ENCODE data around the gene ENPP6.
"Not testable (repeated sequence)": the region's sequence is repeated elsewhere in the genome, so short reads cannot be mapped to it uniquely, and the experiment has no call there.

The ENPP6 gene

DNA sequence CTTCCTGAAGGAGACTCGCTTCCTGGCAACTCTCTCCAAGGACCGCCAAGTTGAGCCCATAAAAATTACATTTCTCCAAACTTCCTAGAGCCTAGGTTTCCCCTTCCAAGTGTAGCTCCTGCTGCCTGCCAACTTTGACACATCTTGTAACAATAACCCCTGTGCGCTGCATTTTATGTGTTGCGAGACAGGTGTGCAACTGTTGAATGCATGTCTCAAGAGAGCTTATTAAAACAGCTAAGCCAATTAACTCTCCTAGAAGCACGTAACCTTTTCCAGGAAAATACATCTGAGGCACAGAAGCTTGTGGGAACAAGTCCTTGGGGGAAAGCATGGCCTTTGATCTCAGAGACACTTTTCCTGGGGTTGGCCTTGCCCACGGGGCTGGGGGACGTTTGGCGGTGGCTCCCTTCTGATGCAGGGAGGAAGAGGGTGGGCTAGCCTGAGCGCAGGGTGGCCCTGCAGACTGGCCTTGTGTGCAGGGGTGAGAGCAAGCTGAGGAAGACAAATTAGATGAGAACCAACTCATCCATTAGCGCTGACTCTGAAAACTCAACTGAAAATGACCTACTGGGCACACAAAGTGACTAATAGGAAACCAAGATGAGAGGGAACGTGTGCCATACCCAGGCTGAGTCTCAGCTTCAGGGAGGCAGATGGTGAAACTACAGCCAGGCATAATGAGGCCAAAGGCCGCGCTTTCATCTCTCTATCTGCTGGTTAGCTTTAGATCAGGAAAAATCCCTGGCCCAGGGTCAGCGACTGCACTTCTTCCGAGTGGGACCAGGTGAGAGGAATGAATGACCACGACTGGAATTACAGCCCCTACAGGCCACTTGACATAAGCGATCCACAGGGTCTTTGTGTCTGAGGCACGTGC, 75.3 kb downstream of the ENPP6 start:
- DNase-seq: no peak
- no peak for TF ChIP-seq POLR2A (IDR thresholded peaks at IDR 0.05; ENCODE audit: low read length)
- TF ChIP-seq GATA1 (IDR thresholded peaks at IDR 0.05; ENCODE audit: low read depth, low read length): no peak

GRCh38 chr4:184140901-184141300, 76.8 kb downstream of the ENPP6 start:
- not testable (repeated sequence) for DNase-seq

DNA sequence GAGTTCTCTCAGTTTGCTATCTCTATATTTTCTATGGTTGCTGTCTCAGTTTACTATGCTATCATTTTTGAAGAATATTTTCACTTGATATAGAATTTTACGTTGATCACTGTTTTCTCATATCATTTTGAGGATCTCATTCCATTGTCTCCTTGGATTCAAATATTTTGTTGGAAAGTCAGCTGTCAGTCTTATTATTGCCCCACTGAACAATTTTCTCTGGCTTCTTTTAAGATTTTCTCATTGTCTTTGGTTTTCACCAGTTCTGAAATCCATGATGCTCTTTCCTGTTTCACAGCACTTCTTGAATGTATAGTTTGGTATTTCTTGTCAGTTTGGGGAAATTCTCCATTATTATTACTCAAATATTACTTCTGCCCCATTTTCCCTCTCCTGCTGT, 81.1 kb downstream of the ENPP6 start:
- TF ChIP-seq POLR2A (IDR thresholded peaks at IDR 0.05; ENCODE audit: low read length) (no peak), GATA1 (IDR thresholded peaks at IDR 0.05; ENCODE audit: low read depth, low read length) (no peak)
- no peak for DNase-seq

DNA sequence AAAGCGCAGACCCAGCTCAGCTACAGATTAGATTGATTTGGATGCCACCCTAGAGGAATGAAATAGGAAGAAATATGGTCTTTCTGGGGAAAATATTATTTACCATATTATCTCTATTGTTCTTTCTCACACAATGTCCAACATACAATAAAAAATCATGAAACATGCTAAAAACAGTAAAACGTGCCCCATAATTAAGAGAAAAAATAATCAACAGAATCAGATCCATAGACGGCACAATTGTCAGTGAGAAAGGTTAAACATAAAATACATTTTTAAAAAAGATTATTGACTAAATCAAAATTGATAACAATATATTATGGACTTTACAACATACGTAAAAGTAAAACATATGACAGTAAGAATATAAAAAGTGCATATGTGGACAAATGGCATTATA, 90.9 kb downstream of the ENPP6 start:
- TF ChIP-seq GATA1 (IDR thresholded peaks at IDR 0.05; ENCODE audit: low read depth, low read length): no peak
- no peak for TF ChIP-seq POLR2A (IDR thresholded peaks at IDR 0.05; ENCODE audit: low read length)

GRCh38 chr4:184122631-184123408, 94.9 kb downstream of the ENPP6 start:
- DNase-seq: no peak
- TF ChIP-seq POLR2A (IDR thresholded peaks at IDR 0.05; ENCODE audit: low read length): no peak

More for the DNA sequence above, 90.9 kb downstream of the ENPP6 start:
- DNase-seq: no peak

- DNase-seq: no peak
- TF ChIP-seq GATA1 (IDR thresholded peaks at IDR 0.05; ENCODE audit: low read depth, low read length) (no peak), POLR2A (IDR thresholded peaks at IDR 0.05; ENCODE audit: low read length) (no peak)
Measured at GRCh38 chr4:184120549-184121127, 97.0 kb downstream of the ENPP6 start.

DNA sequence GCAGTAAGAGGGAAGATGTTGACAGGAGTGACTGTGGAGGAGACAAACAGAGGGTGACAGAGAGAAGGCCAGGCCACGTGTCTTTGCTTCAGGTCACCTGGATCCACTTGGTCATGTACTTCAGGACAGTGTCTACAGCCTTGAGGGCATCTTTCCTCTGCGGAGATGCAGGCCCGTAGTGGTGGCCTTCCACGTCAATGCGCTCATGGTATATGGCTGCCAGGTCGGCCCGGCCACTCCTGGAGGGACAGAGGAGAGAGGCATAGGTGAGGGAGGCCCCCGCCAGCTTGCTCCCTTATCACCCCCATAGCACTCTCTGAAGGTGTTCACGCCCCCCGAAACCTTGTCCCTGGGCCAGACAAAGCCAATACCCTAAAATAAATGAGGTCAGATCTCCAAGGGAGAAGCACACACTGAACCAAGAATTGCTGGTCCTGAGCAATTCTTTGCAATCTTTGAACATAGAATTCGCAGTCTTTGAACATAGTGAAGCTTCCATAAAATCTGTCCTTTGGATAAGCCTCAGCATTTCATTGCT, 99.9 kb downstream of the ENPP6 start:
- DNase-seq: no peak
- TF ChIP-seq POLR2A (IDR thresholded peaks at IDR 0.05; ENCODE audit: low read length) (no peak), GATA1 (IDR thresholded peaks at IDR 0.05; ENCODE audit: low read depth, low read length) (no peak)

GRCh38 chr4:184115399-184115798, 102.3 kb downstream of the ENPP6 start:
- no peak for TF ChIP-seq POLR2A (IDR thresholded peaks at IDR 0.05; ENCODE audit: low read length)
- no peak for TF ChIP-seq GATA1 (IDR thresholded peaks at IDR 0.05; ENCODE audit: low read depth, low read length)
- no peak for DNase-seq

GRCh38 chr4:184114431-184114830, 103.2 kb downstream of the ENPP6 start:
- DNase-seq: no peak
- TF ChIP-seq GATA1 (IDR thresholded peaks at IDR 0.05; ENCODE audit: low read depth, low read length): no peak
- no peak for TF ChIP-seq POLR2A (IDR thresholded peaks at IDR 0.05; ENCODE audit: low read length)

DNA sequence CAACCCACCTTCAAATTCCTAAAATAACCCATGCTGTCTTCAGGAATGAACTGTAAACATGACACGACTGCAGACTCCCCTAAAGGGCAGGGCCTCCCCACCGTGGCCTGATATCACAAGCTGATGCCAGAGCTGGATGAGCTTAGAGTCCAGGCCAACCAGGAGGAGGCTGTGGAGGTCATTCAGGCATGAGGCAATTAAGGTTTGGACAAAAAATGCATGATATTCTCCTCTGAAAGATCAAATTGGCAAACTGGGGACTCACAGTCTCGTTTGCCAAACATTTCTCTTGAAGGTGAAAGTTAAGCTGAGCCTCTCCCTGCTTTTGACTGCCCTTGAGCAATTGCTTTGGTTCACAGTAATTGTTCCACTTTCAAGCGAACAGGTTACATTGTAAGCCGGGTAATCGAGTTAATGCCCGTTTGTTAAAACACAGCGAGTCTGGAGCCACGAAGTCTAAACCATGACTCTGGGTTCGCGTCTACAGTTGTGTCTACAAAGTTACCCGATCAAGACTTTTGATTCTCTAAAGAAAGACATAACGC, 105.6 kb downstream of the ENPP6 start:
- no peak for DNase-seq
- TF ChIP-seq GATA1 (IDR thresholded peaks at IDR 0.05; ENCODE audit: low read depth, low read length) (no peak), POLR2A (IDR thresholded peaks at IDR 0.05; ENCODE audit: low read length) (no peak)

DNA sequence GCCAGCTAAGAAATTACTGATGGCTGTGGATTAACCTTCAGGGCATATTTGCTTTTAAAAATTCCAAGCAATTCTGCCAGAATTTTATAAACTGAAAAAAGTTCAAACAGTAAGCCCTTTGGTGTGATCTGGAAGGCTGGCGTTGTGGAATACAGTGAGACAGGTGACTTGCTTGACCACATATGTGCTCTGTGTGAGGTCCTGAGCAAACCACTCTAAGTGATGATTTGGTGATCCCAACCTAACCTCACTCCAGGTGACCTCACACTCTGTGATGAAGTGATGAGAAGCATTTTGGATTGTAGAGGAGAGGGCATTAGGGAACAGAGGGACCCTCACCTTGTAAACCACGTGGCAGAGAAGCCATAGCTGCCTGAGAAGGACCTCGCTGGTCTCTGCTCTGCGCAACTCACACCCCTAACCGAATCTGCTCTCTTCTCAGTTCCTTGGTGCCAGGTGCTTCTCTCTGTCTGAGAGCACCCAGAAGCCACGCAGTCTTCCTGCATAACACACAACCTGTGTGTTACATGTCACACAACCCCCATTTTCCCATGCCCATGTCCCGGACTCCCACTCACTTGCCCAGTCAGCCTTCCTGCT, 106.3 kb downstream of the ENPP6 start:
- no peak for DNase-seq
- TF ChIP-seq POLR2A (IDR thresholded peaks at IDR 0.05; ENCODE audit: low read length): no peak
- TF ChIP-seq GATA1 (IDR thresholded peaks at IDR 0.05; ENCODE audit: low read depth, low read length): no peak

DNA sequence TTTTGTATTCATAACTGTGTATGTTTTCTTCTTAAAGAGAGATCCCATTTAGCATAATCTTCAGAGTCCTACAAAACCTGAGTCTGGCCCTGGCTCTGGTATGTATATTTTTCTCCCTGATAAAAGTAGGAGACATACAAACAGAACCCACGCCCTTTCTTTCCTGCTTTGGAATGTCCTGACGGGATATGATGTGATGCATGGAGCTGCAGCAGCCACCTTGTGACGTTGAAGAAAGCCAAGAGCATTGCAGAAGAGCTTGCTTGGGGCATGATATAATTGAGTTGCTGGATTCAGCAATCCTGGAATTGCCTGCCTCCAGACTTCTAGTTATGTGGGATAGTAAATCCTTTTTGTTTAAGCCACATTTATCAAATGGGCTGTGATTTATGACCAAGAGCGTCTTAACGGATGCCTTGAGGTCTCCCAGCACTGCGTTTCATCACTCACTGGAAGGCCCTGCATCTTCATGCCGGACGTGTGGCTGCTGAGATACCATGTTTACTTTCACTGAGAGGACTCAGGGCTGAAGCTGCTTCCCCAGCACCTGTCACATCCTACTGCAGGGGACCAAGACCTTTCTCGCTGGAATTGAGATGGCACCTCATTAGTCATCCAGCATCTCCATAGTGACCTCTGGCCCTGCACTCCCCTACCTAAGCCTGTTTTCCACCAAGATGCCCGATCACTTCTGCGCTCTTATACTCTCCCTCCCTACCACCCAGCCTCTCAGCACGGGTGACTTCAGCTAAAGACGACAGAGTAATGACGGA, 107.0 kb downstream of the ENPP6 start:
- no peak for DNase-seq
- no peak for TF ChIP-seq GATA1 (IDR thresholded peaks at IDR 0.05; ENCODE audit: low read depth, low read length)
- no peak for TF ChIP-seq POLR2A (IDR thresholded peaks at IDR 0.05; ENCODE audit: low read length)

- TF ChIP-seq GATA1 (IDR thresholded peaks at IDR 0.05; ENCODE audit: low read depth, low read length) (no peak), POLR2A (IDR thresholded peaks at IDR 0.05; ENCODE audit: low read length) (no peak)
- no peak for DNase-seq
Measured at GRCh38 chr4:184108006-184108501, 109.6 kb downstream of the ENPP6 start.
